ENCODE measurements around the gene WBP2. TPM values are rescaled to one million over a fixed set of nuclear protein-coding genes. Genes with fewer than 3 reads are reported as not detected.
A peak's percentile ranks its signal among the peaks of the same experiment; 100 is the strongest.

Gene WBP2
- total RNA-seq, 1 donor from 2014 or later, result 17.9 TPM

DNA sequence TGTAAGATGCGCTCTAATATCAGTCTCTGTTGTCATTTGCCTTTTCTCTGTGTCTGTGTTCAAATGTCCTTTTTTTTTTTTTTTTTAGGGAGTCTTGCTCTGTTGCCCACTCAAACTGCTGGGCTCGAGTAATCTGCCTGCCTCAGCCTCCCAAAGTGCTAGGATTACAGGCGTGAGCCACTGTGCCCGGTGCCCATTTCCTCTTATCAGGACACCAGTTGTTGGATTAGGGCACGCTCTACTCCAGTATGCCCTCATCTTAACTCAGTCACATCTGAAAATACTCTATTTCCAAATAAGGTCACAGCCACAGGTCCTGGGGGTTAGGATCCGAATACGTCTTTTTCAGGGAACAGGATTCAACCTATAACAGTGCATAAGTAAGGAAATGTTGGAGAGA, 25.1 kb upstream of the WBP2 start:
- FAIRE-seq, result no peak
- DNase-seq (ENCODE audit: low read depth), result no peak
- Histone ChIP-seq H3K4me3 (ENCODE audit: low read depth, low read length) (no peak overlapping the region), H3K36me3 (ENCODE audit: control insufficient read depth, insufficient read depth, low read length) (no peaks in the 10 kb centered on the region), H3K27me3 (ENCODE audit: control insufficient read depth, insufficient read depth, low read length) (no peaks in the 10 kb centered on the region)
- TF ChIP-seq, protein P1, sequence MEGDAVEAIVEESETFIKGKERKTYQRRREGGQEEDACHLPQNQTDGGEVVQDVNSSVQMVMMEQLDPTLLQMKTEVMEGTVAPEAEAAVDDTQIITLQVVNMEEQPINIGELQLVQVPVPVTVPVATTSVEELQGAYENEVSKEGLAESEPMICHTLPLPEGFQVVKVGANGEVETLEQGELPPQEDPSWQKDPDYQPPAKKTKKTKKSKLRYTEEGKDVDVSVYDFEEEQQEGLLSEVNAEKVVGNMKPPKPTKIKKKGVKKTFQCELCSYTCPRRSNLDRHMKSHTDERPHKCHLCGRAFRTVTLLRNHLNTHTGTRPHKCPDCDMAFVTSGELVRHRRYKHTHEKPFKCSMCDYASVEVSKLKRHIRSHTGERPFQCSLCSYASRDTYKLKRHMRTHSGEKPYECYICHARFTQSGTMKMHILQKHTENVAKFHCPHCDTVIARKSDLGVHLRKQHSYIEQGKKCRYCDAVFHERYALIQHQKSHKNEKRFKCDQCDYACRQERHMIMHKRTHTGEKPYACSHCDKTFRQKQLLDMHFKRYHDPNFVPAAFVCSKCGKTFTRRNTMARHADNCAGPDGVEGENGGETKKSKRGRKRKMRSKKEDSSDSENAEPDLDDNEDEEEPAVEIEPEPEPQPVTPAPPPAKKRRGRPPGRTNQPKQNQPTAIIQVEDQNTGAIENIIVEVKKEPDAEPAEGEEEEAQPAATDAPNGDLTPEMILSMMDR (IDR thresholded peaks at IDR 0.05; ENCODE audit: insufficient read depth, low read length, severe bottlenecking), result no peak

DNA sequence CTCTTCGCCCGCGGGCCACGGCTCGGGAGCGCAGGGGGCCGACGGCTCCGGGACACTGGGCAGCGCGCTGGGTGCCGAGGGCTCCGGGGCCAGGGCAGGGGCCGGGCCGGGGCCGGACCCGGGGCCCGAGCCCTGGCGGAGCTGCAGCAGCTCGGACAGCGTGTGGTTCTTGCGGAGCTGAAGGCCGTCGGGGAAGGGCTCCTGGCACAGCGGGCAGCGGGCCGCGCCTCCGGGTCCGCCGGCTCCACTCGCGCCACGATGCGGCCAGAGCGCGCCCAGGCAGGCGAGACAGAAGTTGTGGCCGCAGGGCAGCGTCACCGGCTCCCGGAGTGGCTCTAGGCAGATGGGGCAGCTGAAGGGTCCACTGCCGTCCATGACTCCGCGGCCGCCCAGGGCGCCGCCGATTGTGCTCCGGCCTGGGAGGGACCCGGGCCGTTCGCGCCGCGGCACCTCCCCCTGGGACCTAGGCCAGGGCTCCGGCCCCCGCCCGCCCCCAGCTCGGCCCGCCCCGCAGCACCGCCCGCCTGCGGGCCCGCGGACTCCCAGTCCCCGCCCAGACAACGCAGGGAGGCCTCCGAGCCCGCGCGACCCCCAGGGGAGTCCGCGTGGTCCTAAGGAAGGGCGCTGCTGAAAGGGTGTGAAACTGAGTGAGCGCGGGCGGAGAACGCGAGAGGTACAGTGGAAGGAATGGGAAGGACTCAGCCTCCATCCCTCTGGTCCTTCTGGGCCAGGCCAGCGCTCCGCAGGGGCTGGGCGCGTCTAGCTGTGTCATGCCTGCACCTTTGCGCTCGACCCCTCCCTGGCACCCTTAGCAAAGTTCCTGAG, 23.3 kb upstream of the WBP2 start, which contains the start of gene TRIM47:
Gene TRIM47 (minus strand): TSS at position 408 of the 825 bp plus-strand sequence. CDS start 33 bp downstream, at position 375.
- Histone ChIP-seq H3K27me3 (ENCODE audit: control insufficient read depth, insufficient read depth, low read length) (no peaks in the 10 kb centered on the region), H3K4me3 (ENCODE audit: low read depth, low read length) (peak within 1 kb of the TSS; percentile 55), H3K36me3 (ENCODE audit: control insufficient read depth, insufficient read depth, low read length) (peaks cover 1% of the 10 kb centered on the region)
- TF ChIP-seq, protein P1 (IDR thresholded peaks at IDR 0.05; ENCODE audit: insufficient read depth, low read length, severe bottlenecking), result peak; percentile 27
- no peak for FAIRE-seq
- DNase-seq (ENCODE audit: low read depth), result peak; percentile 26

DNA sequence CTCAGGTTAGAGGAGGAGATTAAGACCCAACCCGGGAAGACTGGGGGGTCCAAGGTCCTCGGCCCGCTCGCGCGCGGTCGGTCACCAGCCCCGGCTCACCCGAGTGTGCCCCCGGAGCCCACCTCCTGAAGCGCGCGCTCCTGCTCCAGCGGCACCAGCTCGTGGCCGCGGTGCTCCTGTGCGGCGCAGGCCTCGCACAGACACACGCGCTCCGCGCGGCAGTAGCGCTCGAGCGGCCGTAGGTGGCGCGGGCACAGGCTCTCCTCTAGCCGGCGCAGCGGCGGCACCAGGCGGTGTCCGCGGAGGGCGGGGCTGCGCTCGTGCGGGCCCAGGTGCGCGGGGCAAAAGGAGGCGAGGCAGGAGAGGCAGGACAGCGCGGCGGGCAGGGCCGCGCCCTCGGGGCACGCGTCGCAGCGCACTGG, 22.6 kb upstream of the WBP2 start:
- H3K27me3 ChIP-seq (ENCODE audit: control insufficient read depth, insufficient read depth, low read length), result no peaks in the 10 kb centered on the region
- DNase-seq (ENCODE audit: low read depth) (peak; percentile 56), FAIRE-seq (no peak)
- TF ChIP-seq, protein P1 (IDR thresholded peaks at IDR 0.05; ENCODE audit: insufficient read depth, low read length, severe bottlenecking), result peak; percentile 74
- peaks cover 1% of the 10 kb centered on the region for H3K36me3 ChIP-seq (ENCODE audit: control insufficient read depth, insufficient read depth, low read length)
- H3K4me3 ChIP-seq (ENCODE audit: low read depth, low read length), result peak overlapping the region; percentile 55

DNA sequence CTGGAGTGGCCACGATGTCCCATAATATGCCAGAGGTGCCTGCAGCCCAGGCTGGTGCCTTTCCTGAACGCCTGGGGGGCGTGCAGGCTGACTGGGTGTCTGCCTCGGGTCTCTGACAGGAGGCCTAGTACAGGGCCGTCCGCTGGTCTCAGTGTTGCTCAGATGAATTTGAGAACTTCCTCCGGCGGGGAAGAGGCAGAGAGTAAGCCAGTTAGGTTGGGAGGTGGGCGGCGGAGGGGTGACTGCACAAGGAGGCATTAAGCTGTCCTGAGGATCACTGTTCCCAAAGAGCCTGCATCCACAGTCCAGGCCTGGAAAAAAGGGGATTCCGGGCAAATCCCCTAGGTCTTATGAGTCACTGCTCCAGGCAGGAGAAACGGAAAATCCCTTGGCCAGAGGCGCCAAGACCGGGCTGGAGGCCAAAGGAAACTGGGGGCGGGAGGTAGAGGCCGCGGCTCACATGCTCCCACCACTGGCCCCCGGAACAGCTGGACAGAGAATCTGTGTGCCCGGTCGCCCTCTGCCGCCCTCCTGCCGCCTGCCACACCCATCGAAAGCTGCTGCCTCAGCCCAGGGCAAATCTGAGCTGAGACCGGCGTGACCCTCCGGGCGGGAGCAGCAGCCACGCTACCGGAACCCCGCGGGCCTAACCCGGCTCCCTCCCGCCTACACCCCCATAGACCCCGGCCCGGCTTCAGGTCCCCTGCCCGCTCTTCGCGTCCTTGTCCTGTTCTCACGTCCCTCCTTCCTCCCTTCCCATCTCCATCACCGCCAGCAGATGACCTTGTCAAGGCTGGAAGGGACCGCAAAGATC, 22.0 kb upstream of the WBP2 start:
- FAIRE-seq (no peak), DNase-seq (ENCODE audit: low read depth) (peak; percentile 83)
- TF ChIP-seq, protein P1 (IDR thresholded peaks at IDR 0.05; ENCODE audit: insufficient read depth, low read length, severe bottlenecking), result no peak

GRCh38 chr17:75876190-75876937, 21.2 kb upstream of the WBP2 start:
- no peak for FAIRE-seq
- peak; percentile 73 for DNase-seq (ENCODE audit: low read depth)

More for the DNA sequence above, 22.0 kb upstream of the WBP2 start:
- Histone ChIP-seq H3K4me3 (ENCODE audit: low read depth, low read length) (peak overlapping the region; percentile 55), H3K36me3 (ENCODE audit: control insufficient read depth, insufficient read depth, low read length) (peaks cover 1% of the 10 kb centered on the region), H3K27me3 (ENCODE audit: control insufficient read depth, insufficient read depth, low read length) (no peaks in the 10 kb centered on the region)

More at GRCh38 chr17:75876190-75876937, 21.2 kb upstream of the WBP2 start:
- Histone ChIP-seq H3K4me3 (ENCODE audit: low read depth, low read length) (peak overlapping the region; percentile 55), H3K36me3 (ENCODE audit: control insufficient read depth, insufficient read depth, low read length) (peaks cover 1% of the 10 kb centered on the region), H3K27me3 (ENCODE audit: control insufficient read depth, insufficient read depth, low read length) (no peaks in the 10 kb centered on the region)
- TF ChIP-seq, protein P1 (IDR thresholded peaks at IDR 0.05; ENCODE audit: insufficient read depth, low read length, severe bottlenecking), result peak; percentile 33

All from bronchial epithelial cell (primary cell).